Suprapubic skin (tissue), 4 donors: ENCODE data around the gene ZBTB20.

ENCODE experiments used
- CTCF ChIP-seq, 2 donors: fragments of 200-600 bp in 1 of 2; fragments of 450-650 bp in 1 of 2; sonication (generic) in 1 of 2; IDR thresholded peaks; one replicate each; pipeline ENCODE4 v1.5.1; 2016 to 2019; ENCODE audit warnings: antibody characterized with exemption in 2 of 2, mild to moderate bottlenecking in 1 of 2, moderate library complexity in 1 of 2
- EP300 ChIP-seq: sonication (generic); formaldehyde crosslinking; IDR thresholded peaks from one replicate; pipeline ENCODE4 v1.6.1; 2017; ENCODE audit warnings: antibody characterized with exemption
- POLR2A ChIP-seq, 2 donors: fragments of 450-650 bp; IDR thresholded peaks; one replicate each; pipeline ENCODE4 v1.6.1; 2017; ENCODE audit warnings: antibody characterized with exemption in 2 of 2, mild to moderate bottlenecking in 2 of 2, moderate library complexity in 2 of 2
- POLR2AphosphoS5 ChIP-seq, 3 donors: sonication (generic); formaldehyde crosslinking; IDR thresholded peaks; one replicate each; pipeline ENCODE4 v1.6.1; 2017; ENCODE audit warnings: antibody characterized with exemption in 3 of 3

GRCh38 chr3:114675104-114675503 lies 472.0 kb downstream of the ZBTB20 start:
- no peak for TF ChIP-seq POLR2AphosphoS5 (IDR thresholded peaks at IDR 0.05)
- no peak for TF ChIP-seq CTCF (IDR thresholded peaks at IDR 0.05)
- TF ChIP-seq POLR2A (IDR thresholded peaks at IDR 0.05), result no peak
- TF ChIP-seq EP300, result no peak
